Heart right ventricle (tissue), 16 donors: ENCODE measurements around the gene ADTRP. TPM values are rescaled to one million over a fixed set of nuclear protein-coding genes. Genes with fewer than 3 reads are reported as not detected.

Experiments
- ATAC-seq, 8 donors: fragments of 200-7000 bp; cut with Tn5 transposase; one replicate each; pipeline ENCODE4 v1.9.1; 2020; ENCODE audit warnings: mild to moderate bottlenecking in 8 of 8, moderate library complexity in 8 of 8, moderate number of reproducible peaks in 1 of 8
- DNase-seq, 2 donors: peaks; one replicate each; pipeline ENCODE4 v3.0.0-alpha.2; 2020
- H3K27ac ChIP-seq, 10 donors: fragments of 200-600 bp; sonication (generic) in 2 of 10; one replicate each; pipeline versions ENCODE4 v1.5.0 to v1.8.0; 2020 to 2022; ENCODE audit warnings: mild to moderate bottlenecking in 3 of 10
- H3K27me3 ChIP-seq, 7 donors: fragments of 200-600 bp; one replicate each; pipeline ENCODE4 v1.8.0; 2021 to 2022; ENCODE audit warnings: mild to moderate bottlenecking in 2 of 7
- H3K36me3 ChIP-seq, 9 donors: fragments of 200-600 bp; sonication (generic) in 1 of 9; one replicate each; pipeline versions ENCODE4 v1.5.0 to v1.8.0; 2020 to 2022; ENCODE audit warnings: mild to moderate bottlenecking in 2 of 9
- H3K4me1 ChIP-seq, 9 donors: fragments of 200-600 bp; sonication (generic) in 1 of 9; one replicate each; pipeline versions ENCODE4 v1.5.0 to v1.8.0; 2020 to 2022; ENCODE audit warnings: mild to moderate bottlenecking in 4 of 9
- H3K4me3 ChIP-seq, 10 donors: fragments of 200-600 bp; sonication (generic) in 2 of 10; one replicate each; pipeline versions ENCODE4 v1.5.0 to v1.8.0; 2020 to 2022; ENCODE audit warnings: mild to moderate bottlenecking in 7 of 10, moderate library complexity in 2 of 10
- H3K9me3 ChIP-seq, 11 donors: fragments of 200-600 bp in 10 of 11; sonication (generic) in 2 of 11; one replicate each; pipeline versions ENCODE4 v1.5.0 to v1.8.0; 2013 to 2022; ENCODE audit warnings: mild to moderate bottlenecking in 2 of 11, control low read depth in 1 of 11, moderate library complexity in 1 of 11
- WGBS, 2 donors: extraction: QIAGEN DNeasy Blood & Tissue Kit; methylation state at CpG; one replicate each; pipeline ENCODE4 v1.1.7; 2013; ENCODE audit warnings: inconsistent platforms in 1 of 2; 5-methylcytosine and 5-hydroxymethylcytosine counted together
- intact Hi-C, 10 donors: fragments of 100-400 bp; cut with DNase I; formaldehyde crosslinking; loops; one replicate each; pipeline versions ENCODE4 v1.11.1 to v1.14.2; 2022
- polyA plus RNA-seq, 2 donors: library from polyadenylated mRNA; stranded (reverse); fragments of 200-250 nt; gene quantifications; one replicate each; pipeline ENCODE4 v1.2.3, GENCODE V29; 2013
- total RNA-seq, 10 donors: library from RNA; stranded (reverse); fragmentation: NEBNext Ultra II Directional in 3 of 10; extraction: Animal tissue kit (Norgen Biotek cat#: 25700) in 3 of 10; gene quantifications; one replicate each; pipeline versions ENCODE4 v1.2.1 to v1.2.4, GENCODE V29; 2021 to 2023
- TF ChIP-seq, protein P1 (sequence below), 9 donors: fragments of 200-600 bp; sonication (generic) in 2 of 9; IDR thresholded peaks; one replicate each; pipeline versions ENCODE4 v1.5.0 to v1.8.0; 2021 to 2022; ENCODE audit warnings: antibody characterized with exemption in 9 of 9, mild to moderate bottlenecking in 5 of 9, moderate library complexity in 1 of 9
- donor health status: Arrhythmogenic right ventricular cardiomyopathy.
- donor health status: ischemic (EF 13 %, LVEDD 7.1; RV severe dilation, severe dysfunction).
- donor health status: healthy with polysubstance abuse.
- donor health status: DM: no; HTN: yes; CAD: no.
- donor health status: DM: no; HTN: no; CAD: no.
- donor health status: ischemic (EF 25% LVEDD 6.9; RV normal size, moderate dysfunction).
- donor health status: ischemic (EF 25% LVEDD 5.7; RV mildly dilated, moderate dysfunction).
- donor health status: healthy.
- donor health status: DM: yes; HTN: yes; CAD: no.
- donor health status: Ischemic cardiomyopathy.
- donor health status: ischemic (EF 35%, LVEDD 5.7; RV mildly dilated, moderate dysfunction).
- donor health status: nonischemic (EF 11% LVEDD 7.7; RV severe dilation, severe dysfunction).
- donor health status: DM: yes; HTN: yes; CAD: no.
- donor health status: PGD.
- donor health status: ischemic (EF 29% LVEDD 5.4; RV normal size, mild dysfunction).
- donor health status: nonischemic (EF 23%, LVEDD 6.1; RV moderate dilation, normal function).

ADTRP gene
- total and polyA plus RNA-seq, 12 donors = 0.14 to 0.37 (median 0.24) TPM; not detected in 9

DNA sequence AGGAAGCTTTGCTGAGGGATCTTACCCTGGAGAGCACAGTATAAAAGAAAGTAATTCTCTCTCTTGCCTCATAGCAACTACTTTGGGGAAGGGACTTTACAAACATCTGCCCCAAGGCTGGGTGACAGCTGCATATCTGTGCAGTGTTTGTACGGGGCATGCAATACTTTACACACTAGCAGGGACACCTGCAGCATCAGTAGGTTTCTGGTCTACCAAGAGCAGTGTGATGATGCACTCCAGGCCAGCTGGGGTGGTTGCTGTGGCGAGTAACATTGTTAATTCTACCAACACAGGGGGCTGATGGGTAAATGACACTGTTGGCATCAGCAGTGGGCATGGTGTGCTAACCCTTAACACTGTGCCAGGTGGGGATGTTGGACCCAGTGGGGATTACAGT is 48.0 kb downstream of the ADTRP start:
- WGBS, 2 donors = 87 to 90% methylated on average over 2 of the region's 2 CpGs
- Histone ChIP-seq H3K9me3 (no peaks in the 10 kb centered on the region), H3K4me3 (no peak overlapping the region), H3K4me1 (peaks cover 0 to 32% (median 3%) of the 10 kb centered on the region in 9 donors), H3K36me3 (no peaks in the 10 kb centered on the region), H3K27me3 (peaks cover 0 to 3% (median 0%) of the 10 kb centered on the region in 7 donors), H3K27ac (peak overlapping the region in 1 of 10 donors; percentile 73)
- DNase-seq (no peak), ATAC-seq (no peak)
- intact Hi-C loops = no loop called here
- TF ChIP-seq, protein P1, sequence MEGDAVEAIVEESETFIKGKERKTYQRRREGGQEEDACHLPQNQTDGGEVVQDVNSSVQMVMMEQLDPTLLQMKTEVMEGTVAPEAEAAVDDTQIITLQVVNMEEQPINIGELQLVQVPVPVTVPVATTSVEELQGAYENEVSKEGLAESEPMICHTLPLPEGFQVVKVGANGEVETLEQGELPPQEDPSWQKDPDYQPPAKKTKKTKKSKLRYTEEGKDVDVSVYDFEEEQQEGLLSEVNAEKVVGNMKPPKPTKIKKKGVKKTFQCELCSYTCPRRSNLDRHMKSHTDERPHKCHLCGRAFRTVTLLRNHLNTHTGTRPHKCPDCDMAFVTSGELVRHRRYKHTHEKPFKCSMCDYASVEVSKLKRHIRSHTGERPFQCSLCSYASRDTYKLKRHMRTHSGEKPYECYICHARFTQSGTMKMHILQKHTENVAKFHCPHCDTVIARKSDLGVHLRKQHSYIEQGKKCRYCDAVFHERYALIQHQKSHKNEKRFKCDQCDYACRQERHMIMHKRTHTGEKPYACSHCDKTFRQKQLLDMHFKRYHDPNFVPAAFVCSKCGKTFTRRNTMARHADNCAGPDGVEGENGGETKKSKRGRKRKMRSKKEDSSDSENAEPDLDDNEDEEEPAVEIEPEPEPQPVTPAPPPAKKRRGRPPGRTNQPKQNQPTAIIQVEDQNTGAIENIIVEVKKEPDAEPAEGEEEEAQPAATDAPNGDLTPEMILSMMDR (IDR thresholded peaks at IDR 0.05) = no peak

DNA sequence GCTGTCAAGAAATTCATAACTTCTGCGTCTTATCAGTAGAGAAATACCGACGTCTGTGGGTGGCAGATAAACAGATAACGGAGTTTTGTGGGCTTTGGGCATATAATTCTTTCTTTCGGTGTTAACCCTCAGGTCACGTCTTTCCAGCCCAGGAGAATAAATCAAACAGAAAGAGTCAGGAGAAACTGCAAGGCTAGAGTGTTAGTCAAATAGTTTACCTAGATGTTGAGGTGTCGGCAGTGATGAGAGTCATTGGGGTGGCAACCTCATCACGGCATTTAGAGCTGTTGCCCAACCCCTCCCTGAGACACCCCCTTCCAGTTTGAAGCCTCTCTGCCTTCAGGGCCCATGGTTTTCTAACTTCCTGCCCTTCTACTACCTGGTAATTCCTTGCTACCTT is 49.5 kb downstream of the ADTRP start:
- H3K27me3 ChIP-seq = peaks cover 0 to 3% (median 0%) of the 10 kb centered on the region in 7 donors
- DNase-seq (no peak), ATAC-seq (no peak)
- H3K4me1 ChIP-seq = peaks cover 0 to 32% (median 3%) of the 10 kb centered on the region in 9 donors
- WGBS, 2 donors = 88 to 91% methylated on average over 8 of the region's 8 CpGs
- H3K36me3 ChIP-seq = no peaks in the 10 kb centered on the region
- no peak overlapping the region for H3K27ac ChIP-seq
- no peaks in the 10 kb centered on the region for H3K9me3 ChIP-seq
- H3K4me3 ChIP-seq = no peak overlapping the region
- intact Hi-C loops = no loop called here
- TF ChIP-seq, protein P1 (IDR thresholded peaks at IDR 0.05) = no peak

DNA sequence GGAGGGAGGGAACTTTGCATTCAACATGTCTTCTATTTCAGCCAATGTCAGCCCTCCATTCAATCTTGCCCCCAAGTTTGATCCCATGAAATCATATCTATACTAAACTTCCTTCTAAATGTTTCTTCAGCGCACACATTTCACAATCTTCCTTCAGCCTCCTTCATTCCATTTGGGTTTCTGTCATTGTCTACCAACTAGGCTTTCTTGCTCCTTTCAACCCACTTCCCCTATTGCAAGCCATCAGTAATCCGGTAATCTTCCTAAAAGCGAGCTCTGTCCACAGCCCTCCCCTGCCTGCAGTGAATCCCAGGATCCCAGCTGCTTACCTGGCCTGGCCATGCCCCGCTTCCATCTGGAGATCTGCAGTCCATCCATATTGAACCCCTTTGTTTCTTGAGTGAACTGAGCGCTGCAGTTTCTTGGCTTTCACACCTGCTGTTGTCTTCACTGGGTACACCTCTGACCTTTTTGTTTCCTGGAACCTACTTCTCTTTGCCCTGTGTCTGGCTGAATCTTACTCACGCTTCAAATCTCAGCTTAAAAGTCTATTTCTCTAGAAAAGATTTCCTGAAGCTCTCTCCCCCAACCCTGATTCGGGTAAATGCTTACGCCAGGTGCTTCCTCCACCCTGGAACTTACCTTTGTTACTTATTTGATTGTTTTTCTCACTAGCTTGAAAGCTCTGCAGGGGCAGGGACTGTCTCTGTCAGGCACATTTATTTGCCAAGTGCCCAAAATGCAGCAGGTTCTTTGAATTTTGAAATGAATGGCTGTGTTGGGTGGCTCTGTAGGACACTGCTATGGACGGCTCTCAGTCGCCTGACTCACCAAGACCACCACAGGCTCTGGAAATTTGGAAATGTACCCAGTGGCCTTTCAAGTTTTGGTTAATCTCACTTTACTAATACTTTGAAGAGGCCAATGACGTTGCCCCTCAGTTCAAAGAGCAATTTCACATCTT is 50.3 kb downstream of the ADTRP start:
- peaks cover 0 to 32% (median 3%) of the 10 kb centered on the region in 9 donors for H3K4me1 ChIP-seq
- no peak for ATAC-seq
- no peak overlapping the region for H3K4me3 ChIP-seq
- H3K9me3 ChIP-seq = no peaks in the 10 kb centered on the region
- TF ChIP-seq, protein P1 (IDR thresholded peaks at IDR 0.05) = no peak
- H3K27ac ChIP-seq = no peak overlapping the region
- DNase-seq = no peak
- WGBS, 2 donors = 81 to 87% methylated on average over 11 of the region's 11 CpGs
- H3K27me3 ChIP-seq = peaks cover 0 to 3% (median 0%) of the 10 kb centered on the region in 7 donors
- intact Hi-C loops = no loop called here
- no peaks in the 10 kb centered on the region for H3K36me3 ChIP-seq

DNA sequence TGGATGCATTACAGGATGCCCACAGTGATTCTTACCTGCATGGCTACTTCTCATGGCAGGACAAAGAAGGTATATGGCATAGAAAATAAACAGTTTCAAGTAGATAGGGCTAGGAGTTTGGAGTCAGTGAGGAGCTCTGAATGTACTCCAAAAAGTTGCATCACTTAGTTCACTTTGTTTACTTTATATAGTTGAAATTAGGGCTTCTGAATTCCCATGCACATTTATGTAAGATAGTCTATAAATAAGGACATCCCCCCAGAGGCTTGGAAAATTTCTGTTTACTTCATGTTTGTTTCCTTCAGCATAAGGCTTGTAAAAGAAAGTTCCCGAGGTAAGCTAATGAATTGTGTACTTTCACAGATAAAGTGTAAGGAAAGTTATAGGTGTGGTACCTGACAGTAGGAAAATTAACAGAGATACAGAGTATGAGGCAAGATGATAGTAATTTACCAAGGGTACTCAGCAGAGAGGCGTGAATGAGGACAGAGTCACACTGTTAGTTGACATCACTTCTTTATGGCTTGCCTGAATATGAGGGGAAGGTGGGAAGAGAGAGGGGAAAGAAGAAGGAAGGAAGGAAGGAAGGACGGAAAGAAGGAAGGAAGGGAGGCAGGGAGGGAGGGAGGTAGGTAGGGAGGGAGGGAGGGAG is 51.1 kb downstream of the ADTRP start:
- no peak for ATAC-seq
- peaks cover 0 to 29% (median 3%) of the 10 kb centered on the region in 9 donors for H3K4me1 ChIP-seq
- TF ChIP-seq, protein P1 (IDR thresholded peaks at IDR 0.05) = no peak
- peaks cover 0 to 3% (median 0%) of the 10 kb centered on the region in 7 donors for H3K27me3 ChIP-seq
- WGBS, 2 donors = 65 to 75% methylated on average over 2 to 3 of the region's 3 CpGs
- H3K36me3 ChIP-seq = no peaks in the 10 kb centered on the region
- intact Hi-C loops = no loop called here
- H3K27ac ChIP-seq = no peak overlapping the region
- DNase-seq = no peak
- no peak overlapping the region for H3K4me3 ChIP-seq
- H3K9me3 ChIP-seq = no peaks in the 10 kb centered on the region
